Esophagus squamous epithelium (tissue), 4 donors: ENCODE measurements around the gene LPP.

Experiments used
- POLR2A ChIP-seq, 4 donors: fragments of 450-650 bp; IDR thresholded peaks; one replicate each; pipeline ENCODE4 v1.6.1; 2017; ENCODE audit warnings: antibody characterized with exemption in 4 of 4, mild to moderate bottlenecking in 4 of 4, moderate library complexity in 3 of 4
- TF ChIP-seq, protein P1 (sequence below), 6 experiments: fragments of 450-650 bp in 4 of 6; fragments of 200-600 bp in 2 of 6; sonication (generic) in 2 of 6; IDR thresholded peaks; one replicate each; pipeline ENCODE4 v1.5.1; 2016 to 2019; ENCODE audit warnings: antibody characterized with exemption in 6 of 6, mild to moderate bottlenecking in 4 of 6, moderate library complexity in 4 of 6

DNA sequence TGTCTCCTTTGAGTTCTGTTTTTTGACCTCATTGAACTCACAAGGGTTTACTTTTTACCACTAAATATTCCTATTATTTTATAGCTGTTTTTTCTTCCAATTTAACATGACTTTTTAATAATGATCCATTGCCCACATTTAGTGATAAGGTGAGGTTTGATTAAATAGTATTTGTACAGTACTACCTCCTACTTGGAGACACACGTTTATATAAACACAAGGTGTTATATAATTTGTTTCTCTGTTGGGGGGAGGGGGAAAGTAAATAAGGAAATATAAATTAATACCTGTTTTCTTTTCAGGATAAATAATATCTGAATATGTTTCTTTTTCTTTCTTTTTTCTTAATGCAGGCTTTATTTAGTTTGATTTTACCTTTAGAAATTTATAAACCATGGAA is 281.3 kb downstream of the LPP start:
- TF ChIP-seq, protein P1, sequence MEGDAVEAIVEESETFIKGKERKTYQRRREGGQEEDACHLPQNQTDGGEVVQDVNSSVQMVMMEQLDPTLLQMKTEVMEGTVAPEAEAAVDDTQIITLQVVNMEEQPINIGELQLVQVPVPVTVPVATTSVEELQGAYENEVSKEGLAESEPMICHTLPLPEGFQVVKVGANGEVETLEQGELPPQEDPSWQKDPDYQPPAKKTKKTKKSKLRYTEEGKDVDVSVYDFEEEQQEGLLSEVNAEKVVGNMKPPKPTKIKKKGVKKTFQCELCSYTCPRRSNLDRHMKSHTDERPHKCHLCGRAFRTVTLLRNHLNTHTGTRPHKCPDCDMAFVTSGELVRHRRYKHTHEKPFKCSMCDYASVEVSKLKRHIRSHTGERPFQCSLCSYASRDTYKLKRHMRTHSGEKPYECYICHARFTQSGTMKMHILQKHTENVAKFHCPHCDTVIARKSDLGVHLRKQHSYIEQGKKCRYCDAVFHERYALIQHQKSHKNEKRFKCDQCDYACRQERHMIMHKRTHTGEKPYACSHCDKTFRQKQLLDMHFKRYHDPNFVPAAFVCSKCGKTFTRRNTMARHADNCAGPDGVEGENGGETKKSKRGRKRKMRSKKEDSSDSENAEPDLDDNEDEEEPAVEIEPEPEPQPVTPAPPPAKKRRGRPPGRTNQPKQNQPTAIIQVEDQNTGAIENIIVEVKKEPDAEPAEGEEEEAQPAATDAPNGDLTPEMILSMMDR (IDR thresholded peaks at IDR 0.05): no peak
- no peak for TF ChIP-seq POLR2A (IDR thresholded peaks at IDR 0.05)
